Spleen (tissue), 7 donors: ENCODE results near the gene TMEM89.

Source experiments
- CTCF ChIP-seq, 11 experiments: fragments of 200-600 bp in 7 of 11; fragments of 450-650 bp in 4 of 11; sonication (generic) in 4 of 11; IDR thresholded peaks in 8 of 11; conservative IDR thresholded peaks in 3 of 11; 1 replicate in 7 of 11; 2 replicates in 4 of 11; pipeline versions ENCODE4 v1.4.0 to v1.8.0; 2016 to 2021; ENCODE audit warnings: antibody characterized with exemption in 11 of 11, inconsistent platforms in 4 of 11, mild to moderate bottlenecking in 1 of 11
- POLR2A ChIP-seq, 3 donors: fragments of 450-650 bp; IDR thresholded peaks; one replicate each; pipeline ENCODE4 v1.5.1; 2017; ENCODE audit warnings: antibody characterized with exemption in 3 of 3, mild to moderate bottlenecking in 1 of 3
- POLR2AphosphoS5 ChIP-seq, 3 donors: sonication (generic); formaldehyde crosslinking; IDR thresholded peaks; one replicate each; pipeline ENCODE4 v1.5.1; 2017; ENCODE audit warnings: antibody characterized with exemption in 3 of 3
- donor health status: DM: no; HTN: no; CAD: no; lungs with moderate emphysema.
- donor health status: DM: no; HTN: no; CAD: no.
- donor health status: DM: no; HTN: no; CAD: no.

GRCh38 chr3:48591886-48592518 is 29.6 kb downstream of the TMEM89 start:
- no peak for TF ChIP-seq CTCF (IDR thresholded peaks at IDR 0.05 in 8 of 11, conservative IDR thresholded peaks at IDR 0.05 in 3 of 11)
- TF ChIP-seq POLR2AphosphoS5 (IDR thresholded peaks at IDR 0.05) = no peak
- no peak for TF ChIP-seq POLR2A (IDR thresholded peaks at IDR 0.05)
